Measurements from ENCODE around the gene STIP1. TPM values are rescaled to one million over a fixed set of nuclear protein-coding genes. Genes with fewer than 3 reads are reported as not detected.

Gene STIP1
- total RNA-seq, 1 experiment from 2014 or later = 299 TPM

GRCh38 chr11:64148226-64148916 lies 37.6 kb upstream of the STIP1 start:
- CTCF ChIA-PET = interaction anchor here (0.6 to 0.7 kb wide), 3 partner anchors 503 to 1264 kb away, joined by 3 to 6 read pairs (median 4); no protein-coding TSS in a partner anchor
- Histone ChIP-seq H3K27ac (no peak overlapping the region), H3K27me3 (ENCODE audit: insufficient read depth, low read depth) (no peaks in the 10 kb centered on the region), H3K4me1 (replicated peaks; ENCODE audit: insufficient read depth) (no peaks in the 10 kb centered on the region), H3K36me3 (ENCODE audit: low read depth) (no peaks in the 10 kb centered on the region), H2AFZ (no peak overlapping the region), H3K9me2 (ENCODE audit: insufficient read depth) (no peaks in the 10 kb centered on the region), H3K9me3 (ENCODE audit: insufficient read depth, low read depth) (no peaks in the 10 kb centered on the region), H3F3A (ENCODE audit: insufficient read depth, low read depth) (peaks cover 2% of the 10 kb centered on the region; the same call in 1 of the 2 replicates), H4K20me1 (ENCODE audit: insufficient read depth) (peaks cover 52% of the 10 kb centered on the region), H3K79me2 (ENCODE audit: low read depth) (0 out of 2 replicates have a peak, but pooled peaks cover 4% of the 10 kb centered on the region), H3K4me3 (no peak overlapping the region), H3K4me2 (no peak overlapping the region)
- POLR2A ChIA-PET (ENCODE audit: unreplicated experiment) = interaction anchor here (0.7 kb wide), 1 partner anchor 291 kb away, joined by 3 read pairs; no protein-coding TSS in a partner anchor
- DNase-seq = peak in 1 of 2 experiments; percentile 75
- no TSS peak for BruUV-seq (replicated peaks)
- intact Hi-C loops (cut with micrococcal nuclease; ENCODE audit: unreplicated experiment) = loop anchor here (1.0 to 10.0 kb wide), 3 partner anchors 310 to 1114 kb away; no protein-coding TSS in a partner anchor
- peak; percentile 97 for TF ChIP-seq CTCF (conservative IDR thresholded peaks at IDR 0.05)
- no peak for TF ChIP-seq EZH2 (IDR thresholded peaks at IDR 0.05; ENCODE audit: low read depth)

- no peak overlapping the region for H3K4me3 ChIP-seq
- no peak for DNase-seq
- H2AFZ ChIP-seq = no peak overlapping the region
- POLR2A ChIA-PET (ENCODE audit: unreplicated experiment) = interaction anchor here (0.5 kb wide), 1 partner anchor 322 kb away, joined by 5 read pairs; no protein-coding TSS in a partner anchor
- H3K4me1 ChIP-seq (replicated peaks; ENCODE audit: insufficient read depth) = no peaks in the 10 kb centered on the region
- H3K9me3 ChIP-seq (ENCODE audit: insufficient read depth, low read depth) = no peaks in the 10 kb centered on the region
- TF ChIP-seq EZH2 (IDR thresholded peaks at IDR 0.05; ENCODE audit: low read depth) (no peak), CTCF (conservative IDR thresholded peaks at IDR 0.05) (peak; percentile 61; the same call in 1 of the 2 replicates)
- no peaks in the 10 kb centered on the region for H3K9me2 ChIP-seq (ENCODE audit: insufficient read depth)
- peaks cover 8% of the 10 kb centered on the region; the same call in 1 of the 2 replicates for H3F3A ChIP-seq (ENCODE audit: insufficient read depth, low read depth)
- no TSS peak for BruUV-seq (replicated peaks)
- no peak overlapping the region for H3K4me2 ChIP-seq
- peaks cover 59% of the 10 kb centered on the region for H4K20me1 ChIP-seq (ENCODE audit: insufficient read depth)
- no peaks in the 10 kb centered on the region for H3K36me3 ChIP-seq (ENCODE audit: low read depth)
- 0 out of 2 replicates have a peak, but pooled peaks cover 4% of the 10 kb centered on the region for H3K79me2 ChIP-seq (ENCODE audit: low read depth)
- H3K27me3 ChIP-seq (ENCODE audit: insufficient read depth, low read depth) = no peaks in the 10 kb centered on the region
- intact Hi-C loops (cut with micrococcal nuclease; ENCODE audit: unreplicated experiment) = loop anchor here (1.0 to 10.0 kb wide), 3 partner anchors 311 to 1114 kb away; no protein-coding TSS in a partner anchor
- no peak overlapping the region for H3K27ac ChIP-seq
- CTCF ChIA-PET = interaction anchor here (0.5 to 0.6 kb wide), 3 partner anchors 318 to 548 kb away, joined by 3 to 6 read pairs (median 5); no protein-coding TSS in a partner anchor
Observed at GRCh38 chr11:64148917-64149617, 36.9 kb upstream of the STIP1 start.

GRCh38 chr11:64150051-64150450 lies 35.9 kb upstream of the STIP1 start:
- TF ChIP-seq CTCF (conservative IDR thresholded peaks at IDR 0.05) (no peak), EZH2 (IDR thresholded peaks at IDR 0.05; ENCODE audit: low read depth) (no peak)
- POLR2A ChIA-PET (ENCODE audit: unreplicated experiment) = no interaction called here
- CTCF ChIA-PET = interaction anchor here (0.6 kb wide), 2 partner anchors 328 to 549 kb away, joined by 3 to 5 read pairs; no protein-coding TSS in a partner anchor

More at GRCh38 chr11:64150051-64150450, 35.9 kb upstream of the STIP1 start:
- H3K4me2 ChIP-seq = no peak overlapping the region
- H3K27me3 ChIP-seq (ENCODE audit: insufficient read depth, low read depth) = no peaks in the 10 kb centered on the region
- no peaks in the 10 kb centered on the region for H3K36me3 ChIP-seq (ENCODE audit: low read depth)
- DNase-seq = no peak
- no peaks in the 10 kb centered on the region for H3K9me3 ChIP-seq (ENCODE audit: insufficient read depth, low read depth)
- no TSS peak for BruUV-seq (replicated peaks)
- no peak overlapping the region for H2AFZ ChIP-seq
- H3K9me2 ChIP-seq (ENCODE audit: insufficient read depth) = no peaks in the 10 kb centered on the region
- peaks cover 14% of the 10 kb centered on the region; the same call in 1 of the 2 replicates for H3F3A ChIP-seq (ENCODE audit: insufficient read depth, low read depth)
- intact Hi-C loops (cut with micrococcal nuclease; ENCODE audit: unreplicated experiment) = loop anchor here (5.0 kb wide), 1 partner anchor 403 kb away; no protein-coding TSS in a partner anchor
- H3K27ac ChIP-seq = no peak overlapping the region
- H3K4me3 ChIP-seq = no peak overlapping the region
- no peaks in the 10 kb centered on the region for H3K4me1 ChIP-seq (replicated peaks; ENCODE audit: insufficient read depth)
- peaks cover 67% of the 10 kb centered on the region for H4K20me1 ChIP-seq (ENCODE audit: insufficient read depth)
- 0 out of 2 replicates have a peak, but pooled peaks cover 4% of the 10 kb centered on the region for H3K79me2 ChIP-seq (ENCODE audit: low read depth)
